Liver (tissue), 9 donors: ENCODE data around the gene GAPDH. TPM values are rescaled to one million over a fixed set of nuclear protein-coding genes. Genes with fewer than 3 reads are reported as not detected.

Experiments used
- DNase-seq: peaks from one replicate; pipeline ENCODE4 v3.0.0-alpha.2; 2017; ENCODE audit warnings: low spot score
- H3K27ac ChIP-seq, 2 donors: one replicate each; pipeline ENCODE4 v1.7.0; 2013; ENCODE audit warnings: inconsistent platforms in 2 of 2, low read length in 2 of 2, control low read depth in 1 of 2, low read depth in 1 of 2, mild to moderate bottlenecking in 1 of 2
- H3K27me3 ChIP-seq, 4 donors: one replicate each; pipeline versions ENCODE4 v1.6.1 to v1.7.0; 2013; ENCODE audit warnings: low read length in 3 of 4, inconsistent platforms in 1 of 4, mild to moderate bottlenecking in 1 of 4, moderate library complexity in 1 of 4; ENCODE audit not compliant: control insufficient read depth in 4 of 4, insufficient read depth in 4 of 4
- H3K36me3 ChIP-seq, 4 donors: one replicate each; pipeline versions ENCODE4 v1.6.1 to v1.7.0; 2013; ENCODE audit warnings: low read length in 3 of 4, mild to moderate bottlenecking in 3 of 4, low read depth in 1 of 4, moderate library complexity in 1 of 4; ENCODE audit not compliant: control insufficient read depth in 4 of 4, insufficient read depth in 3 of 4
- H3K4me1 ChIP-seq, 4 donors: one replicate each; pipeline versions ENCODE4 v1.6.1 to v1.7.0; 2013; ENCODE audit warnings: low read length in 3 of 4, mild to moderate bottlenecking in 3 of 4, moderate library complexity in 1 of 4; ENCODE audit not compliant: control insufficient read depth in 4 of 4, insufficient read depth in 4 of 4
- H3K4me3 ChIP-seq, 3 donors: one replicate each; pipeline versions ENCODE4 v1.6.1 to v1.7.0; 2013; ENCODE audit warnings: low read length in 3 of 3, control low read depth in 1 of 3, low read depth in 1 of 3, mild to moderate bottlenecking in 1 of 3
- H3K9ac ChIP-seq, 2 donors: one replicate each; pipeline ENCODE4 v1.7.0; 2013; ENCODE audit warnings: low read length in 2 of 2, mild to moderate bottlenecking in 2 of 2, moderate library complexity in 2 of 2, control low read depth in 1 of 2, low read depth in 1 of 2
- H3K9me3 ChIP-seq, 4 donors: one replicate each; pipeline versions ENCODE4 v1.6.1 to v1.7.0; 2013; ENCODE audit warnings: low read length in 3 of 4; ENCODE audit not compliant: control insufficient read depth in 4 of 4
- CTCF ChIP-seq: fragments of 150-350 bp; IDR thresholded peaks from 2 replicates; pipeline ENCODE4 v1.5.1; 2017; ENCODE audit warnings: improper control_type of control experiment, low read depth, low read length; ENCODE audit not compliant: missing input control
- EGR1 ChIP-seq, 2 donors: IDR thresholded peaks; 2 replicates each; pipeline ENCODE4 v1.6.1; 2016 to 2018; ENCODE audit warnings: antibody characterized with exemption in 2 of 2, low read depth in 2 of 2
- FOXA1 ChIP-seq: IDR thresholded peaks from 2 replicates; pipeline ENCODE4 v1.6.1; 2016; ENCODE audit warnings: antibody characterized with exemption
- GABPA ChIP-seq, 2 donors: IDR thresholded peaks in 1 of 2; conservative IDR thresholded peaks in 1 of 2; 2 replicates each; pipeline ENCODE4 v1.6.1; 2016; ENCODE audit warnings: antibody characterized with exemption in 2 of 2, mild to moderate bottlenecking in 1 of 2, moderate library complexity in 1 of 2
- HNF4A ChIP-seq, 2 donors: conservative IDR thresholded peaks; 2 replicates each; pipeline ENCODE4 v1.6.1; 2016; ENCODE audit warnings: antibody characterized with exemption in 2 of 2, mild to moderate bottlenecking in 2 of 2
- JUND ChIP-seq, 2 donors: IDR thresholded peaks; 2 replicates each; pipeline ENCODE4 v1.6.1; 2016; ENCODE audit warnings: antibody characterized with exemption in 2 of 2
- MAX ChIP-seq: IDR thresholded peaks from 2 replicates; pipeline ENCODE4 v1.6.1; 2016; ENCODE audit warnings: antibody characterized with exemption
- NR2F2 ChIP-seq: IDR thresholded peaks from 2 replicates; pipeline ENCODE4 v1.6.1; 2016; ENCODE audit warnings: antibody characterized with exemption
- RAD21 ChIP-seq, 2 donors: IDR thresholded peaks; 2 replicates each; pipeline ENCODE4 v1.6.1; 2016; ENCODE audit warnings: antibody characterized with exemption in 2 of 2, mild to moderate bottlenecking in 2 of 2
- RXRA ChIP-seq, 2 donors: IDR thresholded peaks; 2 replicates each; pipeline ENCODE4 v1.6.1; 2017 to 2018; ENCODE audit warnings: antibody characterized with exemption in 2 of 2, mild to moderate bottlenecking in 1 of 2
- SP1 ChIP-seq: IDR thresholded peaks from 2 replicates; pipeline ENCODE4 v1.6.1; 2018; ENCODE audit warnings: antibody characterized with exemption, mild to moderate bottlenecking
- TAF1 ChIP-seq: conservative IDR thresholded peaks from 2 replicates; pipeline ENCODE4 v1.6.1; 2016; ENCODE audit warnings: antibody characterized with exemption, mild to moderate bottlenecking
- YY1 ChIP-seq: IDR thresholded peaks from 2 replicates; pipeline ENCODE4 v1.6.1; 2016; ENCODE audit warnings: antibody characterized with exemption, mild to moderate bottlenecking
- WGBS: extraction: QIAGEN DNeasy Blood & Tissue Kit; methylation state at CpG from one replicate; pipeline ENCODE4 v1.1.7; 2013; 5-methylcytosine and 5-hydroxymethylcytosine counted together
- polyA plus RNA-seq, 2 donors: library from polyadenylated mRNA; stranded (reverse) in 1 of 2; unstranded in 1 of 2; fragments of 200-250 nt in 1 of 2; fragments of >200 nt in 1 of 2; fragmentation: Nextera tagmentation in 1 of 2; extraction: Ambion mirVana in 1 of 2; gene quantifications; one replicate each; pipeline versions ENCODE4 v1.2.1 to v1.2.3, GENCODE V29; 2013 to 2015
- total RNA-seq, 2 donors: library from RNA; depleted of rRNA; stranded (reverse); fragments of >200 nt; gene quantifications; one replicate each; pipeline ENCODE4 v1.2.3, GENCODE V29; 2014
- TF ChIP-seq, protein P1 (sequence below): IDR thresholded peaks from 2 replicates; pipeline ENCODE4 v1.6.1; 2016; ENCODE audit warnings: antibody characterized with exemption, mild to moderate bottlenecking
- TF ChIP-seq, protein P2 (sequence below): IDR thresholded peaks from 2 replicates; pipeline ENCODE4 v1.6.1; 2016; ENCODE audit warnings: antibody characterized with exemption
- donor health status: healthy.
- donor health status: healthy.
- donor health status: healthy.
- donor health status: healthy.
- donor health status: healthy.

GAPDH gene
- total and polyA plus RNA-seq, 4 donors = 1,234 to 2,082 (median 1,344) TPM

DNA sequence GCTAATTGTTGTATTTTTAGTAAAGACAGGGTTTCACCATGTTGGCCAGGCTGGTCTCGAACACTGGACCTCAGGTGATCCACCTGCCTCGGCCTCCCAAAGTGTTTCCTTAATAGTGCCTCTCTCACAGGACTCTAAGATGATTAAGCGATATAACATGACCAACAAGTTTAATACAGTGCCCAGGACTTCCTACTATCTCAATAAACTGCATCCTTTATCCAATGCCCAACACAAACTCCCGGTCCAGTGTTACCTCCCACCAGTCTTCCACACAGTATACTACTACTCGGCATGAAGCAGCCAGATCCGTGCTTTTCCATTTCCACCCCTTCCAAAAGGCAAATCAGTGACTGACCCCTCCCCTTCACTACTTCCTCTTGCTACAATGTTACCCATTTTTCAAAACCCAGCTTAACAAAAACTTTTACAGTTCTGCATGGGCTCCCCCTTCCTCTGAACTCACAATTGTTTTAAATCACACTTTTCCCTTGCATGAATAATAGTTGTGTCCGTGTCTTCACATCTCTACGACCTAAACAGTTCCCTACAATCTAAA is 32.9 kb downstream of the GAPDH start:
- peaks cover 0 to 10% (median 5%) of the 10 kb centered on the region in 4 donors for H3K4me1 ChIP-seq
- no peak for DNase-seq
- H3K9ac ChIP-seq = peak overlapping the region; percentile 89 to 92
- TF ChIP-seq JUND (IDR thresholded peaks at IDR 0.05) = no peak
- TF ChIP-seq, protein P1, sequence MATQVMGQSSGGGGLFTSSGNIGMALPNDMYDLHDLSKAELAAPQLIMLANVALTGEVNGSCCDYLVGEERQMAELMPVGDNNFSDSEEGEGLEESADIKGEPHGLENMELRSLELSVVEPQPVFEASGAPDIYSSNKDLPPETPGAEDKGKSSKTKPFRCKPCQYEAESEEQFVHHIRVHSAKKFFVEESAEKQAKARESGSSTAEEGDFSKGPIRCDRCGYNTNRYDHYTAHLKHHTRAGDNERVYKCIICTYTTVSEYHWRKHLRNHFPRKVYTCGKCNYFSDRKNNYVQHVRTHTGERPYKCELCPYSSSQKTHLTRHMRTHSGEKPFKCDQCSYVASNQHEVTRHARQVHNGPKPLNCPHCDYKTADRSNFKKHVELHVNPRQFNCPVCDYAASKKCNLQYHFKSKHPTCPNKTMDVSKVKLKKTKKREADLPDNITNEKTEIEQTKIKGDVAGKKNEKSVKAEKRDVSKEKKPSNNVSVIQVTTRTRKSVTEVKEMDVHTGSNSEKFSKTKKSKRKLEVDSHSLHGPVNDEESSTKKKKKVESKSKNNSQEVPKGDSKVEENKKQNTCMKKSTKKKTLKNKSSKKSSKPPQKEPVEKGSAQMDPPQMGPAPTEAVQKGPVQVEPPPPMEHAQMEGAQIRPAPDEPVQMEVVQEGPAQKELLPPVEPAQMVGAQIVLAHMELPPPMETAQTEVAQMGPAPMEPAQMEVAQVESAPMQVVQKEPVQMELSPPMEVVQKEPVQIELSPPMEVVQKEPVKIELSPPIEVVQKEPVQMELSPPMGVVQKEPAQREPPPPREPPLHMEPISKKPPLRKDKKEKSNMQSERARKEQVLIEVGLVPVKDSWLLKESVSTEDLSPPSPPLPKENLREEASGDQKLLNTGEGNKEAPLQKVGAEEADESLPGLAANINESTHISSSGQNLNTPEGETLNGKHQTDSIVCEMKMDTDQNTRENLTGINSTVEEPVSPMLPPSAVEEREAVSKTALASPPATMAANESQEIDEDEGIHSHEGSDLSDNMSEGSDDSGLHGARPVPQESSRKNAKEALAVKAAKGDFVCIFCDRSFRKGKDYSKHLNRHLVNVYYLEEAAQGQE = no peak
- TF ChIP-seq SP1 = no peak
- TF ChIP-seq RXRA (IDR thresholded peaks at IDR 0.05) = no peak
- no peak overlapping the region for H3K27ac ChIP-seq
- H3K9me3 ChIP-seq = no peaks in the 10 kb centered on the region
- no peaks in the 10 kb centered on the region for H3K27me3 ChIP-seq
- peaks cover 24 to 45% (median 33%) of the 10 kb centered on the region in 4 donors for H3K36me3 ChIP-seq
- 53% methylated on average over 8 of the region's 8 CpGs for WGBS
- H3K4me3 ChIP-seq = peak overlapping the region; percentile 73 to 99 (median 91)

DNA sequence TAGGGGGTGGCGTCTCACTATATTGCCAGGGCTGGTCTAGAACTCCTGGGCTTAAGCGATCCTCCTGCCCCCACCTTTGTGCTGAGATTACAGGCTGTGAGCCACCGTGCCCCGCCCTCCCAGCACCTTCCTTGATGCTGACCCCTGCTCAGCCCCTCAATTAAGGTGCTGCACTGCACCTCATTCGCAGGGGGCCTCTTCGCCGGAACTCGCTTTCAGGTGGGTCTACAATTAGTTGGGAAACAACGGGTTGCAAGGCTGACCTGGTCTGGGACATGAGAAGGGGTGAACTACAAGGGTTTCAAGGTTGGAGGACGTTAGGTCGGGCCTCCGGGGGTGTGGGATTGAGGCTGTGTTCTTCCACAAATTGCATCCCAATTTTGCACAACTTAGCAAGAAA is 35.0 kb downstream of the GAPDH start:
- Histone ChIP-seq H3K27ac (no peak overlapping the region), H3K9ac (no peak overlapping the region), H3K27me3 (no peaks in the 10 kb centered on the region), H3K4me1 (peaks cover 0 to 10% (median 5%) of the 10 kb centered on the region in 4 donors), H3K36me3 (peaks cover 20 to 48% (median 36%) of the 10 kb centered on the region in 4 donors), H3K4me3 (no peak overlapping the region), H3K9me3 (no peaks in the 10 kb centered on the region)
- 90% methylated on average over 12 of the region's 12 CpGs for WGBS
- DNase-seq = no peak
- TF ChIP-seq MAX = no peak
- no peak for TF ChIP-seq TAF1
- TF ChIP-seq JUND (IDR thresholded peaks at IDR 0.05) = no peak
- TF ChIP-seq, protein P1 = no peak
- TF ChIP-seq HNF4A (conservative IDR thresholded peaks at IDR 0.05) = no peak
- no peak for TF ChIP-seq RXRA (IDR thresholded peaks at IDR 0.05)
- TF ChIP-seq, protein P2, sequence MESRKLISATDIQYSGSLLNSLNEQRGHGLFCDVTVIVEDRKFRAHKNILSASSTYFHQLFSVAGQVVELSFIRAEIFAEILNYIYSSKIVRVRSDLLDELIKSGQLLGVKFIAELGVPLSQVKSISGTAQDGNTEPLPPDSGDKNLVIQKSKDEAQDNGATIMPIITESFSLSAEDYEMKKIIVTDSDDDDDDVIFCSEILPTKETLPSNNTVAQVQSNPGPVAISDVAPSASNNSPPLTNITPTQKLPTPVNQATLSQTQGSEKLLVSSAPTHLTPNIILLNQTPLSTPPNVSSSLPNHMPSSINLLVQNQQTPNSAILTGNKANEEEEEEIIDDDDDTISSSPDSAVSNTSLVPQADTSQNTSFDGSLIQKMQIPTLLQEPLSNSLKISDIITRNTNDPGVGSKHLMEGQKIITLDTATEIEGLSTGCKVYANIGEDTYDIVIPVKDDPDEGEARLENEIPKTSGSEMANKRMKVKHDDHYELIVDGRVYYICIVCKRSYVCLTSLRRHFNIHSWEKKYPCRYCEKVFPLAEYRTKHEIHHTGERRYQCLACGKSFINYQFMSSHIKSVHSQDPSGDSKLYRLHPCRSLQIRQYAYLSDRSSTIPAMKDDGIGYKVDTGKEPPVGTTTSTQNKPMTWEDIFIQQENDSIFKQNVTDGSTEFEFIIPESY = no peak
- TF ChIP-seq CTCF = no peak
- no peak for TF ChIP-seq FOXA1
- TF ChIP-seq NR2F2 = no peak
- no peak for TF ChIP-seq SP1
- no peak for TF ChIP-seq RAD21 (IDR thresholded peaks at IDR 0.05)
- no peak for TF ChIP-seq GABPA (IDR thresholded peaks at IDR 0.05 in 1 of 2, conservative IDR thresholded peaks at IDR 0.05 in 1 of 2)
- TF ChIP-seq EGR1 (IDR thresholded peaks at IDR 0.05; ENCODE audit: low read depth in 2 of 2) = no peak
- TF ChIP-seq YY1 = no peak
